Limb (tissue), 2 donors: ENCODE results near the gene IL6.
"Not testable (repeated sequence)": the region's sequence is repeated elsewhere in the genome, so short reads cannot be mapped to it uniquely, and the experiment has no call there.

ENCODE experiments used
- DNase-seq, 2 donors: peaks; one replicate each; pipeline ENCODE4 v3.0.0-alpha.2; 2016; ENCODE audit errors: extremely low spot score in 2 of 2

The IL6 gene

DNA sequence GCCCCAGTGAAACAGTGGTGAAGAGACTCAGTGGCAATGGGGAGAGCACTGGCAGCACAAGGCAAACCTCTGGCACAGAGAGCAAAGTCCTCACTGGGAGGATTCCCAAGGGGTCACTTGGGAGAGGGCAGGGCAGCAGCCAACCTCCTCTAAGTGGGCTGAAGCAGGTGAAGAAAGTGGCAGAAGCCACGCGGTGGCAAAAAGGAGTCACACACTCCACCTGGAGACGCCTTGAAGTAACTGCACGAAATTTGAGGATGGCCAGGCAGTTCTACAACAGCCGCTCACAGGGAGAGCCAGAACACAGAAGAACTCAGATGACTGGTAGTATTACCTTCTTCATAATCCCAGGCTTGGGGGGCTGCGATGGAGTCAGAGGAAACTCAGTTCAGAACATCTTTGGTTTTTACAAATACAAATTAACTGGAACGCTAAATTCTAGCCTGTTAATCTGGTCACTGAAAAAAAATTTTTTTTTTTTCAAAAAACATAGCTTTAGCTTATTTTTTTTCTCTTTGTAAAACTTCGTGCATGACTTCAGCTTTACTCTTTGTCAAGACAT is 574 bp upstream of the IL6 start:
- peak; percentile 45 to 50 for DNase-seq

DNA sequence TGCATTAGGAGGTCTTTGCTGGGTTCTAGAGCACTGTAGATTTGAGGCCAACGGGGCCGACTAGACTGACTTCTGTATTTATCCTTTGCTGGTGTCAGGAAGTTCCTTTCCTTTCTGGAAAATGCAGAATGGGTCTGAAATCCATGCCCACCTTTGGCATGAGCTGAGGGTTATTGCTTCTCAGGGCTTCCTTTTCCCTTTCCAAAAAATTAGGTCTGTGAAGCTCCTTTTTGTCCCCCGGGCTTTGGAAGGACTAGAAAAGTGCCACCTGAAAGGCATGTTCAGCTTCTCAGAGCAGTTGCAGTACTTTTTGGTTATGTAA is 675 bp downstream of the IL6 start:
- no peak for DNase-seq

DNA sequence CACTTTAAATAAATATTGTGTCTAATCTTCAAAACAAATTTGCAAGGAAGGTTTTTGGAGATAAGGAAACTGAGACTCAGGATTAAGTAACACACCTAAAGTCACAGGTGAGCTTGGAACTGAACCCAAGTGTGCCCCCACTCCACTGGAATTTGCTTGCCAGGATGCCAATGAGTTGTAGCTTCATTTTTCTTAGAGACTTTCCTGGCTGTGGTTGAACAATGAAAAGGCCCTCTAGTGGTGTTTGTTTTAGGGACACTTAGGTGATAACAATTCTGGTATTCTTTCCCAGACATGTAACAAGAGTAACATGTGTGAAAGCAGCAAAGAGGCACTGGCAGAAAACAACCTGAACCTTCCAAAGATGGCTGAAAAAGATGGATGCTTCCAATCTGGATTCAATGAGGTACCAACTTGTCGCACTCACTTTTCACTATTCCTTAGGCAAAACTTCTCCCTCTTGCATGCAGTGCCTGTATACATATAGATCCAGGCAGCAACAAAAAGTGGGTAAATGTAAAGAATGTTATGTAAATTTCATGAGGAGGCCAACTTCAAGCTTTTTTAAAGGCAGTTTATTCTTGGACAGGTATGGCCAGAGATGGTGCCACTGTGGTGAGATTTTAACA is 1.5 kb downstream of the IL6 start:
- DNase-seq = peak in 1 of 2 donors; percentile 55

DNA sequence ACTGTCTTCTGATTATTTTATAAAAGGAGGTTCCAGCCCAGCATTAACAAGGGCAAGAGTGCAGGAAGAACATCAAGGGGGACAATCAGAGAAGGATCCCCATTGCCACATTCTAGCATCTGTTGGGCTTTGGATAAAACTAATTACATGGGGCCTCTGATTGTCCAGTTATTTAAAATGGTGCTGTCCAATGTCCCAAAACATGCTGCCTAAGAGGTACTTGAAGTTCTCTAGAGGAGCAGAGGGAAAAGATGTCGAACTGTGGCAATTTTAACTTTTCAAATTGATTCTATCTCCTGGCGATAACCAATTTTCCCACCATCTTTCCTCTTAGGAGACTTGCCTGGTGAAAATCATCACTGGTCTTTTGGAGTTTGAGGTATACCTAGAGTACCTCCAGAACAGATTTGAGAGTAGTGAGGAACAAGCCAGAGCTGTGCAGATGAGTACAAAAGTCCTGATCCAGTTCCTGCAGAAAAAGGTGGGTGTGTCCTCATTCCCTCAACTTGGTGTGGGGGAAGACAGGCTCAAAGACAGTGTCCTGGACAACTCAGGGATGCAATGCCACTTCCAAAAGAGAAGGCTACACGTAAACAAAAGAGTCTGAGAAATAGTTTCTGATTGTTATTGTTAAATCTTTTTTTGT is 2.3 kb downstream of the IL6 start:
- no peak for DNase-seq

DNA sequence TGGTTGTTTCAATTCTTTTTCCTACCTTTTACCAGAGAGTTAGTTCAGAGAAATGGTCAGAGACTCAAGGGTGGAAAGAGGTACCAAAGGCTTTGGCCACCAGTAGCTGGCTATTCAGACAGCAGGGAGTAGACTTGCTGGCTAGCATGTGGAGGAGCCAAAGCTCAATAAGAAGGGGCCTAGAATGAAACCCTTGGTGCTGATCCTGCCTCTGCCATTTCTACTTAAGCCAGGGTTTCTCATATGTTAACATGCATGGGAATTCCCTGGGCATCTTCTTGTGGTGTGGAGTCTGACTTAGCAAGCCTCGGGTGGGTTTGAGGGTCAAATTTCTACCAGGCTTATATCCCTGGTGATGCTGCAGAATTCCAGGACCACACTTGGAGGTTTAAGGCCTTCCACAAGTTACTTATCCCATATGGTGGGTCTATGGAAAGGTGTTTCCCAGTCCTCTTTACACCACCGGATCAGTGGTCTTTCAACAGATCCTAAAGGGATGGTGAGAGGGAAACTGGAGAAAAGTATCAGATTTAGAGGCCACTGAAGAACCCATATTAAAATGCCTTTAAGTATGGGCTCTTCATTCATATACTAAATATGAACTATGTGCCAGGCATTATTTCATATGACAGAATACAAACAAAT is 3.2 kb downstream of the IL6 start:
- no peak for DNase-seq

DNA sequence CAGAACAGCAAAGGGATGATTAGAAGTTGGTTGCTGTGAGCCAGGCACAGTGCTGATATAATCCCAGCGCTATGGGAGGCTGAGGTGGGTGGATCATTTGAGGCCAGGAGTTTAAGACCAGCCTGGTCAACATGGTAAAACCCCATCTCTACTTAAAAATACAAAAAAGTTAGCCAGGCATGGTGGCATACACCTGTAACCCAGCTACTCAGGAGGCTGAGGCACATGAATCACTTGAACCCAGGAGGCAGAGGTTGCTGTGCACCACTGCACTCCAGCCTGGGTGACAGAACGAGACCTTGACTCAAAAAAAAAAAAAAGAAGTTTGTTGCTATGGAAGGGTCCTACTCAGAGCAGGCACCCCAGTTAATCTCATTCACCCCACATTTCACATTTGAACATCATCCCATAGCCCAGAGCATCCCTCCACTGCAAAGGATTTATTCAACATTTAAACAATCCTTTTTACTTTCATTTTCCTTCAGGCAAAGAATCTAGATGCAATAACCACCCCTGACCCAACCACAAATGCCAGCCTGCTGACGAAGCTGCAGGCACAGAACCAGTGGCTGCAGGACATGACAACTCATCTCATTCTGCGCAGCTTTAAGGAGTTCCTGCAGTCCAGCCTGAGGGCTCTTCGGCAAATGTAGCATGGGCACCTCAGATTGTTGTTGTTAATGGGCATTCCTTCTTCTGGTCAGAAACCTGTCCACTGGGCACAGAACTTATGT is 4.1 kb downstream of the IL6 start:
- DNase-seq = no peak

DNA sequence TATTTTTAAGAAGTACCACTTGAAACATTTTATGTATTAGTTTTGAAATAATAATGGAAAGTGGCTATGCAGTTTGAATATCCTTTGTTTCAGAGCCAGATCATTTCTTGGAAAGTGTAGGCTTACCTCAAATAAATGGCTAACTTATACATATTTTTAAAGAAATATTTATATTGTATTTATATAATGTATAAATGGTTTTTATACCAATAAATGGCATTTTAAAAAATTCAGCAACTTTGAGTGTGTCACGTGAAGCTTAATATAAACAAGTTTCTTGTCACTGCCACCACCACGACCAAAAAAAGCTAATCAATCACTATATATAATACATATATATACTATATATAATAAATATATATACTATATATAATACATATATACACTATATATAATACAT is 4.8 kb downstream of the IL6 start:
- no peak for DNase-seq

DNA sequence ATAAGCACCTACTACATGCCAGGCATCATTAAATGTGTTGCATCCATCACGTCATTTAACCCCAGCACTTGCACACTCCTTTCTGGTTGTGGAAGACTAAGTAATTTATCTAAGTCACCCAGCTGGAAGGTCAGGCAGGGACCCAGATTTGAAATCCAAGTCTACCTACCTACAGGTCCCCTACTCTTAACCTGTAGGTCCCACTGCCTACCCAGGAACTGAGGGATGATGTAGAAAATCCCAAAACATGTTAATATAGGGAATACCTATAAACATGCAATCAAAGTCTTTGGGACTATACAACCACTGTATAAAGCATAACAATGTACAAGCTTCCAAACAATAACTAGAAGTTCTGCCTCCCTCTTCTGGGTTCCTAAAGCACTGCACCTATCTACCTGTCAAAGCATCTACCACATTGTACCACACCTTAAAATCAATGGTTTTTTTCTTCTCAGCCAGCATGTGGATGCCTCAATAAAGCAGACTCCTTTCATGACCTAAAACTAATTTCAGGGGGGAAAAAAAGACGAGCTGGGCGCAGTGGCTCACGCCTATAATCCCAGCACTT is 5.6 kb downstream of the IL6 start:
- DNase-seq = no peak

DNA sequence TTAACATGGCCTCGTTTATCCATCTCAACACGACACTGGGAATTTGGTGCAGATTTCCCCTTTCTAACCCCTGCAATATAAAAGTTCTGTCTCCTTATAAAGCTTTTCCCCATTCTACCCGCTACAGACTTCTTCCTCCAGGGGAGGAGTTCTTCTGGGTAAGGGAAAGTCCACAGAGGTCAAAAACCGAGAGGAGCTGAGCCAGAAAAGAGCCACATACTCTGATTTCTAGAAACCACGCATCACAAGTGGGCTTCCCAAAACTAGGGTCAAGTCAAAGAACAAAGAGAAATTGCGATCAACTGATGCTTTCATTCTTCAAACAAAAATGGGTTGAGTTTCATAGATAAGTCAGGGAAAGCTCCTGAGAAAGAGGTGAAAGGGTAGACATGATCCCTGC is 6.8 kb downstream of the IL6 start:
- DNase-seq = no peak

DNA sequence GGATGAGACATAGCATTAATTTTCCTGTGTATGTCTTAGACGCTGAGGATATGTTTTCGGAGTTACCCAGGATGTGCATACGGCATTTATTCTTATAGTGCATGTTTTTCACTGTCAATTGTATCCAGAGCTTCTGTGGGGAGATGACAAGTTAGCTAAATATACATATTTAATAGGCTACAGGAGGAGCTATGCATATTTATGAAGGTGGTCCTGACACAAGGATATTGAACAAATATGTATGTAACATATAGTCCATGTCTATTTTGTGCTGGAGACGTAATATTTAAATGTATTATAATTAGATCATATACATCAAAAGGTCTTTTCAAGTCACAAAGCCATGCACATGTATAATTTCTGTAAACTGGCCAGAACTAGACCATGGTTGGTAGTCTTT is 16.0 kb downstream of the IL6 start:
- DNase-seq = no peak

DNA sequence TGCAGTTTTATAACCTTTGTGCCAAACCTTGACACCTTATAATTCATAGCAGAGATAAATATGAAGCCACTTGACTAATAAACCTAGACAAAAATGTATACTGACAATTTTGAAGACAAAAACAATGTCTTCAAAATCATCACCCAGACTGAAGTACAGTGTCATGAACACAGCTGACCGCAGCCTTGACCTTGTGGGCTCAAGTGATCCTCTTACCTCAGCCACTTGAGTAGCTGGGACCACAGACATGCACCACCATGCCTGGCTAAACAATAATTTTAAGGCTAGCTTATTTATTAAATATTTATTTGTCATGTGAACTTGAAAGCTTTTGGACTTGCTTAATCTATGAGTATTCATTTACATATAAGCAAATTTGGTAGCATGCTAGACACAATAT is 24.3 kb downstream of the IL6 start:
- DNase-seq = no peak

DNA sequence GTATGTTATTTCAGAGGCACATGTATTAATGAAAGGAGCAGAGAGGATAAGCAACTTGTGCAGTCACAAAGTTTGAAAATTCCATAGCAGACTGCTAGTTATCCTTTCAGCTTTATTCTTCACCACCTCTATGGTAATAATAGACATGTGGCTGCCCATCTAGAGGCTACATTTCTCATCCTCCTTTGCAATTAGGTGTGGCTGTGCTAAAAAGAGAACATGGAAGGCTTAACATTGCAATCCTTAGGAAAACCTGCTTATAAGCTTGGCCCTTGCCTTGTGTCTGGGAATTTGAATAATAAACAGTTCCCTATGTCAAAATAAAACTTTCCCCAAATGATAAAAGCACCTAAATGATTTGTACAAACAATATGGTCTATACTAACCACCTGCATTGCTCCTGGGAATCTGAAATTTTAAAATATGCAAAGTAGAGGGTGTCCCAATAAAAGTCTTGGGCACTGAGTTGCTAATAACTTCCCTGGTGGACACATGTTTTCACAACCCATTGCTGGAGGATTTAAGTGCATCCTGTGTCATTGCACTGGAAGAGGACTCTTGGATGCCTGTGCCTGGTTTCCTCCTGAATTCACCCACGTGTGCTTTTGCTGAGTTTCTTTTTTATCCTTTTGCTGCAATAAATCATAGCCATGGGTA is 30.5 kb downstream of the IL6 start:
- no peak for DNase-seq

DNA sequence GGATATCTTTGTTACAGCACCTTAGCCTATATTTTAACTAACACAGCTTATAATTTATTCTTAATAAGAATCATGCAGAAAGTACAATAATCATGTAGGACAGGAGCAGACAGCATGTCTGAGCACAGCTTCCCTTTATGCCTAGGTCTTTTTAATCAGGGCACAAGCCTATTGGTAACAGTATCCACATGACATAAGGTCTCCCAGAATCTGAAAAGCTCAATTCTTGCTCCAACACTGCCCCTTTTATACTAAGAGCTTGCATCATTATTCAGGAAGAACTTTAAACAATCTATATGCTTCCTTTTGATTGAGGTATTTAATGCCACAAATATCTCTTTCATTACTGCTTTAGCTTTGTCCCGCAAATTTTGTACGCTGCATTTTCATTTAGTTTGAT is 31.6 kb downstream of the IL6 start:
- DNase-seq = no peak

DNA sequence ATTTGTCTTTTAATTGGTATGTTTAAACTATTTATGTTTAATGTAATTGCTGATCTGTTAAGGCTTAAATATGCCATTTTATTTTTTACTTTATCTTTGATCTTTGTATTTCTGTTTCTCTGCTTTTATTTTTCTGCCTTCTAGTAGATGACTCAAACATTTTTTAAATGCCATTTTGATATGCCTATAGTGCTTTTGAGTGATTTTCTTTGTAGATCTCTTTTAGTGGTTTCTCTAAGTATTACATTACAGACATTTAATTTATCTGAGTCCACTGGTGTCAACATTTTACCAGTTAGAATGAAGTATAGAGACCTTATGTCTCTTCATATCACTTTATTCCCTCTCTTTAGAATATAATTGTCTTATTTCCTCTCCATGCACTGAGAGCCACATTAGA is 32.7 kb downstream of the IL6 start:
- DNase-seq = no peak

DNA sequence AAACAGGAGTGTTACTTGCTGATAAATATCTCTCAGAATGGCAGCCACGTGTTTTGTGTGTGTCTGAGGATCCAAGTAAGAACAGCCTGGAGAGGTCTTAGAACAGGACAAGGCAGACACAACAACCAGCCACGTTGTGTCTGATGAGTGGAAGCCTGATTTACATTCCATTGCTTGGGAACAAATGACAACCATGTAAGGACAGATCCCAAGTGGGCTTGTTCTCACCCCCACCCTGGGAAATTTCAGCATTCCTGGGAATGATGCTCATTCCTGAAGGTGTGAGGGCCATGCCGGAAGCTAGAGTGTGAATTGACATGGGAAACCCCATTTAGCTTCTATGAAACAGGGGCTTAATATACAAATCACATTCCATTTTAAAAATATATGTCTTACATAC is 35.9 kb downstream of the IL6 start:
- DNase-seq = no peak

DNA sequence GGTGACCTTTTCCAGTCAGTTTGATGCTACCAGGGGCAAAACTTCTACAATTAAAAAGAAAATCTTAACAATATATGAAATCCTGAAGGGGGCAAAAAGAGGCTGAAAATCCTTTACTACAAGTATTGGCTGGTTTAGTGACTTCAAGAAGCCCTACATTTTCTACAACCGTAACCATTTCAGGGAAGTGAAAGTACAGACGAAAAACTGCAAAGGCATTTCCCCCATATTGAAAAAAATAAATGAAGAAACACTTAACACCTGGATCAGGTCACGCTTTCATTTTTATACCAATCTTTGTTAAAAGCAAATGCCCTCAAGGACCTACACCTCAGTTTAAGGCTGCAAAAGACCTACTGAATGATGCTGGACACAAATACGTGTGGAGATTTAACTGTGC is 38.6 kb downstream of the IL6 start:
- no peak for DNase-seq

DNA sequence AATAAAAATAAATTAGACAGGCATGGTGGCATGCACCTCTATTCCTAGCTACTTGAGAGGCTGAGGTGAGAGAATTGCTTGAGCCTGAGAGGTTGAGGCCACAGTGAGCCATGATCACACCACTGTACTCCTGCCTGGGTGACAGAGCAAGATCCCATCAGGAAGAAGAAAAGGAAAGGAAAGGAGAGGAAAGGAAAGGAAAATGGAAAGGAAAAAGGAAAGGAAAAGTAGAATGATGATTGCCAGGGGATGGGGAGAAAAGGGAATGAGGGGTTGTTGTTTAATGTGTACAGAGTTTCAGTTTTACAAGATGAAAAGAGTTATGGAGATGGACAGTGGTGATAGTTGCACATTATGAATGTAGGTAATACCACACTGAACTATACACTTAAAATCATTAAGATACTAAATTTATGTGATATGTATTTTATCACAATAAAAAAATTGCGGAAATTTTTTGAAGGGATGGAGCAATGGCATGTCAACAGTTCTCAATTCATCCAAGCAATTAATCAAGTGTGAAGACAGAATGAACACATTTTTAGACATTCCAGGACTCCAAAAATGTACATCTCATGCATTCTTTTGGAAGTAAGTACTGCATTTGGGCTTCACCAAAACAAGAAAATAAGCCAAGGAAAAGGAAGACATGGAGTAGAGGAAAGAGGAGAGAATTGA is 44.3 kb downstream of the IL6 start:
- DNase-seq = no peak

DNA sequence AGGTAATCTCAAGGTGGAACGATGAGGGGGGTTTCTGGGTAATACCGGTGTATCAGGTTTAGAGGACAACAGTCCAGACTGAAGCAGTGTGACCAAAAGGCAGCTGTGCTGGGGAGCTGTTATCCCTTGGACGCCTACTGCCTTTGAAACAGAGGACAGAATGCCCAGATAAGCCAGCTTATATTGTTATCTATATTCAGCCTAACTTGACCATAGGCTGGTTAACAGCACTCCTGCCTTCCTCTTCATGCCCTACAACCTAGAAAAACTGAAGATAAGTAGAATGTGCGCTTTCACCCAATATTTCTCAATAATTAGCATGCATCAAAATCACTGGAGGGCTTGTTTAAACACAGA is 44.9 kb downstream of the IL6 start:
- DNase-seq = no peak

DNA sequence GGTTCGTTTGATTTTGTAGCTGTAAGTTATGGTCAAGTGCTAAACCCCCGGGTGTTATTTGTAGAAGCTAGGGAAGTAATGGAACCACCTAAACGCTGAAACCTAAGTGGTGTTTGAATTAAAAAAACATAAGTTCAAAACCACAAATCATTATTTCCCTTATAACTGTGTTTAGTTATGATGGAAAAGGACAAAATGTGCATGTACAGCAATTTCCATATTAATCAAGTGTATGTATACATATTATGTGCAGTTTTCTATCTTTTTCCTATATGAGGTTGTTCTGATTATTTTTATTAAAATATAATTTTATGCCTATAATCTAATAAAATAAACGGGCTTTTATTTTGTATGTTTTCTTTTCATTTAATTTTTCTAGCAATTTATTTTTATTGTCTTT is 45.9 kb downstream of the IL6 start:
- DNase-seq = no peak

DNA sequence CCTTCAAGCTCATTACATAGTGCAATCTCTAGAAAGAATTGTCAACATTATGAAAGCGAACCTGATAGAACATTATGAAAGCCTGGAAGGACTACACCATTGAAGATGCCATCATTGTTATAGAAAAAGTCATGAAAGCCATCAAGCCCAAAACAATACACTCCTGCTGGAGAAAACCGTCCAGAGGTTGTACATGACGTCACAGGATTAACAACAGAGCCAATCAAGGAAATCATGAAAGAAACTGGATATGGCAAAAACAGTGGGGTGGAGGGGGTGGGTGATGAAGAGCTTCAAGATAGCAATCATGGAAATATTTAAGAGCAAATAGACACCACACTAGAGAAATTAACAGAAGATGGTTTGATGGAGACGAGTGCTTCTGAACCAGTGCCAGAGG is 50.0 kb downstream of the IL6 start:
- no peak for DNase-seq

DNA sequence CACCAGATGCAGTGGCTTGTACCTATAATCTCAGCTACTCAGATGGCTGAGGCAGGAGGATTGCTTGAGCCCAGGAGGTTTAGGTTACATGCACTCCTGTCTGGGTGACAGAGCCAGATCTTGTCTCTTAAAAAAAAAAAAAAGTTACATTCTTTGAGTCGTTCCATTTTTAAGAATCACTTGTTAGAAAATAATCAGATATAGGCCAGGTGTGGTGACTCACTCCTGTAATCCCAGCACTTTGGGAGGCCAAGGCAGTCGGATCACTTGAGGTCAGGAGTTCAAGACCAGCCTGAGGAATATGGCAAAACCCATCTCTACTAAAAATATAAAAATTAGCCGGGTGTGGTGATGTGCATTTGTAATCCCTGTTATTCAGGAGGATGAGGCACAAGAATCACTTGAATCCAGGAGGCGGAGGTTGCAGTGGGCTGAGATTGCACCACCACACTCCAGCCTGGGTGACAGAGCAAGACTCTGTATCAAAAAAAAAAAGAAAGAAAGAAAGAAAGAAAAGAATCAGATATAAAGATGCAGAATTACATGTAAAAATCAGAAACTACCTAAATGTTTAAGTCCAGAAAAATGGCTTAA is 52.8 kb downstream of the IL6 start:
- DNase-seq = not testable (repeated sequence)
